MCF 10A (cell line): Measurements from ENCODE around the gene ZBTB26. TPM values are rescaled to one million over a fixed set of nuclear protein-coding genes. Genes with fewer than 3 reads are reported as not detected.

ENCODE experiments used
- BruUV-seq: library from RNA; stranded (reverse); fragments of 400-500 nt; replicated peaks from 2 replicates; lab custom pipeline; 2021; lab: Mats Ljungman, UMichigan
- CTCF ChIA-PET: fragments of 300-600 bp; sonication (Branson Sonifier 250); formaldehyde crosslinking; extraction: SDS; loops from one replicate; lab custom pipeline; 2021; ENCODE audit warnings: antibody characterized with exemption, inconsistent platforms; lab: Yijun Ruan, JAX
- POLR2A ChIA-PET: fragments of 300-600, 350-650 bp; sonication (Branson Sonifier 250); formaldehyde crosslinking; extraction: SDS; loops from one replicate; lab custom pipeline; 2020; ENCODE audit warnings: antibody characterized with exemption, inconsistent platforms; lab: Yijun Ruan, JAX
- DNase-seq: peaks from one replicate; pipeline ENCODE4 v3.0.0-alpha.2; 2018; ENCODE audit not compliant: unreplicated experiment
- H3K27ac Mint-ChIP-seq: one replicate; pipeline ENCODE4 v1.8.0; 2022; ENCODE audit warnings: mild to moderate bottlenecking, low read depth, mixed read lengths; ENCODE audit not compliant: unreplicated experiment
- H3K27me3 Mint-ChIP-seq: one replicate; pipeline ENCODE4 v1.8.0; 2022; ENCODE audit warnings: mixed read lengths; ENCODE audit not compliant: insufficient read depth, unreplicated experiment
- H3K36me3 Mint-ChIP-seq: one replicate; pipeline ENCODE4 v1.8.0; 2022; ENCODE audit warnings: mild to moderate bottlenecking, moderate library complexity, mixed read lengths; ENCODE audit not compliant: insufficient read depth, unreplicated experiment
- H3K4me1 Mint-ChIP-seq: one replicate; pipeline ENCODE4 v1.8.0; 2022; ENCODE audit warnings: mixed read lengths; ENCODE audit not compliant: insufficient read depth, unreplicated experiment
- H3K4me3 Mint-ChIP-seq: one replicate; pipeline ENCODE4 v1.8.0; 2022; ENCODE audit warnings: mild to moderate bottlenecking, moderate library complexity, mixed read lengths; ENCODE audit not compliant: unreplicated experiment
- H3K9me3 Mint-ChIP-seq: one replicate; pipeline ENCODE4 v1.8.0; 2022; ENCODE audit warnings: mixed read lengths; ENCODE audit not compliant: unreplicated experiment
- intact Hi-C: fragments of 100-400 bp; cut with micrococcal nuclease; formaldehyde crosslinking; loops from 2 replicates; pipeline ENCODE4 v1.14.1; 2022
- total RNA-seq: library from RNA; stranded (reverse); gene quantifications from 2 replicates; pipeline ENCODE4 v1.2.3, GENCODE V29; 2022
- TF ChIP-seq, protein P1 (sequence below): fragments of 200-600 bp; IDR thresholded peaks from one replicate; pipeline ENCODE4 v1.8.0; 2022; ENCODE audit warnings: antibody characterized with exemption, mild to moderate bottlenecking; ENCODE audit not compliant: unreplicated experiment

Gene ZBTB26
- total RNA-seq, 1 experiment from 2014 or later, result 4.0 TPM

DNA sequence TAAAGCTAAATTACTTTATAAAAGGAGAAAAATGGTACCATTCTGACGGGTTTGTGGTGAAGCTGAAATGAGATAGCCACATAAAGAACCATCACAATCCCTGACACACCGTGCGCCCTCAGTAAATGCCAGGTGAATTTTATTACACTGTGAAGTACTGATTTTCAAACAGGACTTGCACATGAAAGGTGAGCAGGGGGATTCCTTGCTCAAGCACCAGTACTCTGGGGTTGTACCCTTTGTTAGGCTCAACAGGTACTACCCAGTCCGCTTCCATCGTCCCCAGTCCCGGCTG is 9.1 kb upstream of the ZBTB26 start:
- BruUV-seq, result no TSS peak
- POLR2A ChIA-PET, result interaction anchor here (0.6 to 5.7 kb wide), 15 partner anchors 9 to 1681 kb away, joined by 3 to 162 read pairs (median 11); partner anchors contain the start of genes PDCL, RC3H2, ZBTB26 and ZBTB6
- H3K36me3 Mint-ChIP-seq, result peaks cover 56% of the 10 kb centered on the region
- H3K4me3 Mint-ChIP-seq, result peak overlapping the region; percentile 91
- H3K27ac Mint-ChIP-seq, result peak overlapping the region; percentile 85
- H3K27me3 Mint-ChIP-seq, result no peaks in the 10 kb centered on the region
- DNase-seq, result no peak
- TF ChIP-seq, protein P1, sequence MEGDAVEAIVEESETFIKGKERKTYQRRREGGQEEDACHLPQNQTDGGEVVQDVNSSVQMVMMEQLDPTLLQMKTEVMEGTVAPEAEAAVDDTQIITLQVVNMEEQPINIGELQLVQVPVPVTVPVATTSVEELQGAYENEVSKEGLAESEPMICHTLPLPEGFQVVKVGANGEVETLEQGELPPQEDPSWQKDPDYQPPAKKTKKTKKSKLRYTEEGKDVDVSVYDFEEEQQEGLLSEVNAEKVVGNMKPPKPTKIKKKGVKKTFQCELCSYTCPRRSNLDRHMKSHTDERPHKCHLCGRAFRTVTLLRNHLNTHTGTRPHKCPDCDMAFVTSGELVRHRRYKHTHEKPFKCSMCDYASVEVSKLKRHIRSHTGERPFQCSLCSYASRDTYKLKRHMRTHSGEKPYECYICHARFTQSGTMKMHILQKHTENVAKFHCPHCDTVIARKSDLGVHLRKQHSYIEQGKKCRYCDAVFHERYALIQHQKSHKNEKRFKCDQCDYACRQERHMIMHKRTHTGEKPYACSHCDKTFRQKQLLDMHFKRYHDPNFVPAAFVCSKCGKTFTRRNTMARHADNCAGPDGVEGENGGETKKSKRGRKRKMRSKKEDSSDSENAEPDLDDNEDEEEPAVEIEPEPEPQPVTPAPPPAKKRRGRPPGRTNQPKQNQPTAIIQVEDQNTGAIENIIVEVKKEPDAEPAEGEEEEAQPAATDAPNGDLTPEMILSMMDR, result no peak
- peaks cover 5% of the 10 kb centered on the region for H3K4me1 Mint-ChIP-seq
- H3K9me3 Mint-ChIP-seq, result no peaks in the 10 kb centered on the region
- intact Hi-C loops, result loop anchor here (1.0 kb wide), 1 partner anchor 9 kb away; the partner anchor contains the start of gene ZBTB26
- CTCF ChIA-PET, result interaction anchor here (1.0 to 1.8 kb wide), 4 partner anchors 8 to 51 kb away, joined by 3 to 9 read pairs (median 8); no protein-coding TSS in a partner anchor

DNA sequence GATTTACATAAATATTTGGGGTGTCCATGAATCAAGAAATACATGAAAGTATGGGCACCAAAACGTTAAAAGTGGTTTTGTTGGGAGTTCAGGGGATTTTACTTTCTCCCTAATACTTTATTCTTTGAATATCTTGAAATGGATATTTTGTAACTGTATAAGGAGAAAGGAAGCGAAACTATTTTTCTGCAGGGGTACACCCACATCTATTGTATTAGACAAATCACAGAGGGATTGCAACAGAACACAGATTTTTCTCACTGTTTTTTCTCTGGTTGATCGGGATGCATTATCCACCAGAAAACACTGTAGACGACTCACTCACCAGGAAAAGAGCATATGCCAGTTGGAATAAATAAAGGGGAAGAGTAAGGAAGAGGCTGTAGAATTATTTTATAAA is 8.3 kb upstream of the ZBTB26 start:
- DNase-seq, result no peak
- Mint-ChIP-seq H3K4me1 (peaks cover 5% of the 10 kb centered on the region), H3K4me3 (peak overlapping the region; percentile 22), H3K36me3 (peaks cover 56% of the 10 kb centered on the region), H3K27me3 (no peaks in the 10 kb centered on the region), H3K9me3 (no peaks in the 10 kb centered on the region), H3K27ac (peak overlapping the region; percentile 1)
- intact Hi-C loops, result no loop called here
- TF ChIP-seq, protein P1, result no peak
- ChIA-PET CTCF (interaction anchor here (0.7 to 1.8 kb wide), 3 partner anchors 22 to 1612 kb away, joined by 3 to 9 read pairs (median 3); no protein-coding TSS in a partner anchor), POLR2A (interaction anchor here (3.3 to 5.7 kb wide), 7 partner anchors 8 to 51 kb away, joined by 13 to 162 read pairs (median 50); partner anchors contain the start of genes RC3H2, ZBTB26 and ZBTB6)
- BruUV-seq, result no TSS peak

DNA sequence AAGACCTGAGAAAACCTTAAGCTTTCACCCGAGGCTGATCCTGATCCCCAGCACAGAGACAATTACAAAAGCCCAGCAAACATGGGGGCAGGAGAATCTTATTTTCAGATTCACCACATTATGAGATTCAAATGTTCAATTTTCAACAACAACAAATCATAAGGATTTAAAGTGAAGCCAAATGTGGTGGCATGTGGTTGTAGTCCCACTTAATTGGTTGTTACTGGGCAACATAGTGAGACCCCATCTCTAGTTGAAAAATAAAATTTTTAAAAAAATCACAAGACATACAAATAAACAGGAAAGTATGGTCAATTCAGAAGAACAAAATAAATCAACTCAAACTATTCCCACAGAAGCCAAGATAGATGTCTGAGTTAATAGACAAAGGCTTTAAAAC is 5.6 kb upstream of the ZBTB26 start:
- H3K36me3 Mint-ChIP-seq, result peaks cover 54% of the 10 kb centered on the region
- POLR2A ChIA-PET, result interaction anchor here (1.5 kb wide), 1 partner anchor 11 kb away, joined by 4 read pairs; no protein-coding TSS in a partner anchor
- TF ChIP-seq, protein P1, result no peak
- no TSS peak for BruUV-seq
- H3K4me3 Mint-ChIP-seq, result no peak overlapping the region
- DNase-seq, result no peak
- no peaks in the 10 kb centered on the region for H3K9me3 Mint-ChIP-seq
- H3K27ac Mint-ChIP-seq, result no peak overlapping the region
- peaks cover 11% of the 10 kb centered on the region for H3K4me1 Mint-ChIP-seq
- CTCF ChIA-PET, result interaction anchor here (0.6 to 0.7 kb wide), 2 partner anchors 85 to 1184 kb away, joined by 3 to 4 read pairs; no protein-coding TSS in a partner anchor
- no peaks in the 10 kb centered on the region for H3K27me3 Mint-ChIP-seq
- intact Hi-C loops, result no loop called here

DNA sequence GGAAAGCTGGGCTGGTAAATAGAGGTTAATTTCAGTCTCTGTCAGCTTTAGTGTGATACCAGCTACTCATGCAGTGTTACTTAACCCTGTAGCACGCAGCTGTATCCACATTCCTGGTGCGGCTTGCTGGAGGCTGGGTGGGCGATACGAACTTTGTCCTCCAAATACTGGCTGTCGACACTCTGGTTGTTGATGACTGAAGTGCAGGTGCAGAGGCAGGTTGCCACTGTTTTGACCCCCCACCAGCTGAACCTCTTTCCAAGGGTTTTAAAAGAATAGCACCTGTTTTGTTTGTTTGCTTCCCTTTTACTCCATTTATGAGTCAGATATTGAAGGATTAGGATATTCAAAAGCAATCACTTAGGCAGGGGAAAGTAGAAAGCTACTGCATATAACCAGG is 5.2 kb upstream of the ZBTB26 start:
- POLR2A ChIA-PET, result interaction anchor here (1.5 kb wide), 1 partner anchor 11 kb away, joined by 4 read pairs; no protein-coding TSS in a partner anchor
- TF ChIP-seq, protein P1, result no peak

More for the DNA sequence above, 5.2 kb upstream of the ZBTB26 start:
- no peak overlapping the region for H3K27ac Mint-ChIP-seq
- CTCF ChIA-PET, result interaction anchor here (0.6 to 0.7 kb wide), 2 partner anchors 86 to 1183 kb away, joined by 3 to 4 read pairs; no protein-coding TSS in a partner anchor
- no peaks in the 10 kb centered on the region for H3K27me3 Mint-ChIP-seq
- no peak overlapping the region for H3K4me3 Mint-ChIP-seq
- H3K9me3 Mint-ChIP-seq, result no peaks in the 10 kb centered on the region
- H3K4me1 Mint-ChIP-seq, result peaks cover 11% of the 10 kb centered on the region
- no TSS peak for BruUV-seq
- peaks cover 49% of the 10 kb centered on the region for H3K36me3 Mint-ChIP-seq
- DNase-seq, result no peak
- intact Hi-C loops, result no loop called here
